HUES64 (cell line): ENCODE measurements around the gene KCNQ5.
"Not testable (repeated sequence)": the region's sequence is repeated elsewhere in the genome, so short reads cannot be mapped to it uniquely, and the experiment has no call there.

Source experiments
- H3K27ac ChIP-seq: 2 replicates; pipeline ENCODE4 v1.7.0; 2013; ENCODE audit warnings: low read depth, low read length, inconsistent platforms
- H3K27me3 ChIP-seq: 2 replicates; pipeline ENCODE4 v1.6.1; 2013; ENCODE audit warnings: mild to moderate bottlenecking, low read length; ENCODE audit not compliant: insufficient read depth
- H3K36me3 ChIP-seq: 2 replicates; pipeline ENCODE4 v1.6.1; 2013; ENCODE audit warnings: mild to moderate bottlenecking, low read length; ENCODE audit not compliant: insufficient read depth
- H3K4me1 ChIP-seq: 2 replicates; pipeline ENCODE4 v1.6.1; 2013; ENCODE audit warnings: mild to moderate bottlenecking, low read length, moderate library complexity; ENCODE audit not compliant: insufficient read depth
- H3K4me3 ChIP-seq: 2 replicates; pipeline ENCODE4 v1.5.1; 2013; ENCODE audit warnings: mild to moderate bottlenecking, low read length, moderate library complexity
- H3K9ac ChIP-seq: 2 replicates; pipeline ENCODE4 v1.6.1; 2013; ENCODE audit warnings: mild to moderate bottlenecking, low read depth, low read length
- H3K9me3 ChIP-seq: 2 replicates; pipeline ENCODE4 v1.6.1; 2013; ENCODE audit warnings: low read depth, low read length; ENCODE audit not compliant: insufficient read depth
- WGBS: fragments of 150-250, 120-280 bp; methylation state at CpG from one replicate; pipeline ENCODE4 v1.1.7; 2013; ENCODE audit warnings: missing lambda C conversion rate; 5-methylcytosine and 5-hydroxymethylcytosine counted together

KCNQ5 gene

DNA sequence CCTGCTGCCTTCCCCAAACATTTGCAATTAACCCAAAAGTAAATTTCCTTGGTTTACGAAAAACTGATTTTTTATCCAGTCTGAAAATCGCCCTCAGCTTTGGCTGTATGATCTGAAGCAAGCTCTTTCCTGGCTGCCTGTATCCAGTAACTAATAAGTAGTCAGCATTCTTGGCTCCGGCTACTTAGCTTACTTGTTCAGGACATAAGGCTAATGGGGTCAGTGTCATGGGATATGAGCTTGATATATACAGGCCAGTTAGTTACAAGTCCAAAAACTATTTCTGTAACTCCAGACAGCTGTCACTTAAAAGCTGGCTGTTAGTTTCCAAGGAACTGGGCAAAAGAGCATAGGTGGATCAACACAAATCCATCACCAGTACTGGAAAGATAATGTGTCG, 547.2 kb downstream of the KCNQ5 start:
- Histone ChIP-seq H3K27me3 (no peaks in the 10 kb centered on the region), H3K36me3 (no peaks in the 10 kb centered on the region), H3K4me3 (no peak overlapping the region), H3K27ac (no peak overlapping the region), H3K9me3 (no peaks in the 10 kb centered on the region), H3K4me1 (no peaks in the 10 kb centered on the region), H3K9ac (no peak overlapping the region)
- WGBS = 70% methylated on average over 4 of the region's 4 CpGs

GRCh38 chr6:73169633-73170032, 547.8 kb downstream of the KCNQ5 start:
- 95% methylated on average over 3 of the region's 5 CpGs for WGBS
- H3K9me3 ChIP-seq = no peaks in the 10 kb centered on the region
- no peak overlapping the region for H3K27ac ChIP-seq
- H3K4me3 ChIP-seq = no peak overlapping the region
- no peaks in the 10 kb centered on the region for H3K4me1 ChIP-seq
- no peak overlapping the region for H3K9ac ChIP-seq
- H3K36me3 ChIP-seq = no peaks in the 10 kb centered on the region
- no peaks in the 10 kb centered on the region for H3K27me3 ChIP-seq

- no peaks in the 10 kb centered on the region for H3K4me1 ChIP-seq
- no peak overlapping the region for H3K9ac ChIP-seq
- H3K27ac ChIP-seq = no peak overlapping the region
- no peaks in the 10 kb centered on the region for H3K27me3 ChIP-seq
- H3K36me3 ChIP-seq = no peaks in the 10 kb centered on the region
- no peak overlapping the region for H3K4me3 ChIP-seq
- no peaks in the 10 kb centered on the region for H3K9me3 ChIP-seq
- 85% methylated on average over 4 of the region's 4 CpGs for WGBS
These were observed 552.8 kb downstream of the KCNQ5 start for GRCh38 chr6:73174646-73175045.

- Histone ChIP-seq H3K27me3 (no peaks in the 10 kb centered on the region), H3K36me3 (no peaks in the 10 kb centered on the region), H3K4me1 (no peaks in the 10 kb centered on the region), H3K9ac (no peak overlapping the region), H3K4me3 (no peak overlapping the region), H3K9me3 (no peaks in the 10 kb centered on the region), H3K27ac (no peak overlapping the region)
- 90% methylated on average over 6 of the region's 6 CpGs for WGBS
These were observed 554.2 kb downstream of the KCNQ5 start for GRCh38 chr6:73176057-73176456.

DNA sequence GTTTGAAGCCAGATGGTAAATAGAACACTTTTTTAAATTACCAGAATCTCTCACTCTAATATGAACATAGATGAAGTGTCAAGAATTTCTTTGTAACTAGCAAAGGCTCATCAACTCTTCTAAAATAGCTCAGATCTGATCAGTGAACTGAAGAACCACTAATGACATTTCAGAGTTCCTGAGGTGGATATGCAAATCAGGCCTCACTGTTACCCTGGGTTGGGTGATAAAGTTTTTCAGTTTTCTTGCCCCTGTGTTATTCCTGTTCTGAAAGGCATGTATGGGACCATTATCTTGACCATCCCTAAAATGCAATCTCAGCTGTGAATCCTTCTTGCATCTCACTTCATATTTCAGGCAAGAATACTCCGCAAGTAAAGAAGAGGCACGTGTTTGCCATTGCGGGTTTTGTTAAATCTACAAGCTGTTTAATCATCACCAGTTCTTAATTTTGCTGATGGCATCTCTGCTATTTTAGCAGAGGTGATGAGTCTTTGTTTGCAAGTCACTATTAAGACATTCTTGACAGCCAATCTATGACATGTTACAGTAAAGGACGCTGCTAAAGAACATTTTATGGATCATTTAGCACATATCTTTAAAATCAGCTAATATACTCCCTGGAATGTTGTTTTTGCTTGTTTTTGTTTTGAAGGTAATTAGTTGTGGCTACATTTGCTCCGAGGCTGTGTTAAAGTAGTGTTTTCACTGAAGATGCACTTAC, 555.5 kb downstream of the KCNQ5 start:
- Histone ChIP-seq H3K9me3 (no peaks in the 10 kb centered on the region), H3K9ac (no peak overlapping the region), H3K4me3 (no peak overlapping the region), H3K27ac (no peak overlapping the region), H3K27me3 (no peaks in the 10 kb centered on the region), H3K36me3 (no peaks in the 10 kb centered on the region), H3K4me1 (no peaks in the 10 kb centered on the region)
- 98% methylated on average over 5 of the region's 5 CpGs for WGBS

GRCh38 chr6:73180076-73180738, 558.3 kb downstream of the KCNQ5 start:
- 76% methylated on average over 6 of the region's 6 CpGs for WGBS
- no peaks in the 10 kb centered on the region for H3K36me3 ChIP-seq
- H3K4me1 ChIP-seq = no peaks in the 10 kb centered on the region
- H3K9ac ChIP-seq = no peak overlapping the region
- no peak overlapping the region for H3K4me3 ChIP-seq
- no peaks in the 10 kb centered on the region for H3K9me3 ChIP-seq
- H3K27ac ChIP-seq = no peak overlapping the region
- no peaks in the 10 kb centered on the region for H3K27me3 ChIP-seq

DNA sequence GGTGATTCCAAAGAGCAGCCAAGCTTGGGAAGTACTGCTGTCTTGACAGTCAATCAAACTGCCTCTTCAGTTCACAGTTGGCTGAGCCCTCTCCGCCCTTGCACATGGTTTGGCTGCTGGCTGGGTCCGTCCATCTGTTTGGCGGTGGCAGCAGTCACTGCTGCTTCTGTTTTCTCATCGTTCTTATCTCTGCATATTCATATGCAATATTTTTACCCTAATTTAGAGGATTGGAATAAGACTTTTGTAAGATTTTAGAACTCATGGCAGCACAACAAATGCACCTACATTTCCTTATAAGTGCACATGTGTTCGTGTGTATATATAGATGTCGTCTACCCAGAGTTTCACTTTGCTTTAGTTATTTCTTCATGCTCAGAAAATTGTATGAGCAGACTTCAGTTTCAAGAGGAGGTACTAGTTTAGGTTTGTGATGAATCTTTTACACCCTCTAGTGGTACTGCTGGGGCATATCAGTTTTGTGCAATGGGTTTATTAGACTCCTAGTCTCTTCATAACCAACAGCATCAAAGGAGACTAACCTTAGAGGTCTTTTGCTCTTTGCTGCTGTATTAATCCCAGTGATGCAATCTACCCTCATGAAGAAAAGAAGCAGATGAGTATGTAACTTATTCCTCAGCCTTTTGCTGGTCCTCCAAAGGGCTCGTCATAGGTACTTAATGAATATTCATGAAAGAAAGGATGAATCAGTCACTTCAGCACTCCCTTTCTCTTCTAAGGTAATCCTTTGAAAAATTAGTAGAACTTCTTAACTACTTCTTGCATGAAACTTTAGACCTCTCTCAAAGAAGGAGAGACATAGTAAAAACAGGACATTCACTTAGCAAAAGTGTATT, 559.1 kb downstream of the KCNQ5 start:
- no peaks in the 10 kb centered on the region for H3K36me3 ChIP-seq
- no peaks in the 10 kb centered on the region for H3K27me3 ChIP-seq
- H3K9ac ChIP-seq = no peak overlapping the region
- no peaks in the 10 kb centered on the region for H3K9me3 ChIP-seq
- no peaks in the 10 kb centered on the region for H3K4me1 ChIP-seq
- H3K4me3 ChIP-seq = no peak overlapping the region
- no peak overlapping the region for H3K27ac ChIP-seq
- 55% methylated on average over 6 of the region's 7 CpGs for WGBS

DNA sequence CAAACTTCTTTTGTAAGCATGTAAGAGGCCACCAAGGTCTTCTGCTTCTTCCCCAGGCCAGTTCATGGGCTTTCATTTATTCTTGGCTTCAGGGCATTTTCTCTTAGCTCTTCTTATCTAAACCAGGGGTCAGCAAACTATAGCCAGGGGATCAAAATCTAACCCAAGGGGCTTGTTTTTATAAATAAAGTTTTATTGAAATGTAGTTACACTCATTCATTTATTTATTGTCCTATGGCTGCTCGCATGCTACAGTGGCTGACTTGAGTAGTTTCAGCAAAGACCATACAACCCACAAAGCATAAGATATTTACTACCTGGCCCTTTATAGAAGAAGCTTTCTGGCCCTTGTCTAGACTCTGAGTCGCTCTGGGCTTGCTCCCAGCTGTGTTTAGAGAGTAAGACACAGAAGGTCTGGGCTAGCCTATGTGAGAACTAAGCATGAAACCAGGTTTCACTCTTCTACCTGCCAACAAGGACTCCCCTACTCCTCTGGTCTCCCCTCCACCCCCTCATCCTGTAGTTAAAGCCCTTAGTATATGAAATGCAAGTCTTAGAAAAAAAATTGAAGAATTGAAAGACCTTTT, 560.2 kb downstream of the KCNQ5 start:
- WGBS = 95% methylated on average over 2 of the region's 2 CpGs
- no peak overlapping the region for H3K4me3 ChIP-seq

DNA sequence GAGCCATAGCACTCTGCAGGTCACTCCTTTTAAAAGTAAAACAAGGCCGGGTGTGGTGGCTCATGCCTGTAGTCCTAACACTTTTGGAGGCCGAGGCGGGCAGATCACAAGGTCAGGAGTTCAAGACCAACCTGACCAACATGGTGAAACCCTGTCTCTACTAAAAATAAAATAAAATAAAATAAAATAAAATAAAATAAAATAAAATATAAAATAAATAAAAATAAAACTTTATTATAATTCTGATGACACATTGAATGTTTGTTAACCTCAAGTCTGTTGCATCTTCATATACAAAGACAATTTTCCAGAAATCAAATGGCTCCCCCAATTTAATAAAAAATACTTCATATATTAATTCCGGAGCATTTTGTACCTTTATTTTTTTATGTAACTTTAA, 571.4 kb downstream of the KCNQ5 start:
- WGBS = 98% methylated on average over 3 of the region's 4 CpGs

More for the DNA sequence above, 560.2 kb downstream of the KCNQ5 start:
- Histone ChIP-seq H3K36me3 (no peaks in the 10 kb centered on the region), H3K27me3 (no peaks in the 10 kb centered on the region), H3K9me3 (no peaks in the 10 kb centered on the region), H3K4me1 (no peaks in the 10 kb centered on the region), H3K9ac (no peak overlapping the region), H3K27ac (no peak overlapping the region)

DNA sequence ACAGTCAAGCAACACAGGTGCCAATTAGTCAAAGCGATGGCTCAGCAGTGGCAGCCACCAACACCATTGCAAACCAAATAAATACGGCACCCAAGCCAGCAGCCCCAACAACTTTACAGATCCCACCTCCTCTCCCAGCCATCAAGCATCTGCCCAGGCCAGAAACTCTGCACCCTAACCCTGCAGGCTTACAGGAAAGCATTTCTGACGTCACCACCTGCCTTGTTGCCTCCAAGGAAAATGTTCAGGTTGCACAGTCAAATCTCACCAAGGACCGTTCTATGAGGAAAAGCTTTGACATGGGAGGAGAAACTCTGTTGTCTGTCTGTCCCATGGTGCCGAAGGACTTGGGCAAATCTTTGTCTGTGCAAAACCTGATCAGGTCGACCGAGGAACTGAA, 572.9 kb downstream of the KCNQ5 start:
- H3K9me3 ChIP-seq = no peaks in the 10 kb centered on the region
- no peak overlapping the region for H3K4me3 ChIP-seq
- H3K4me1 ChIP-seq = peaks cover 19% of the 10 kb centered on the region; the same call in 1 of the 2 replicates
- WGBS = 92% methylated on average over 7 of the region's 7 CpGs
- no peak overlapping the region for H3K9ac ChIP-seq
- H3K27me3 ChIP-seq = no peaks in the 10 kb centered on the region
- H3K36me3 ChIP-seq = no peaks in the 10 kb centered on the region
- H3K27ac ChIP-seq = no peak overlapping the region

More for the DNA sequence above, 571.4 kb downstream of the KCNQ5 start:
- not testable (repeated sequence) for H3K27ac ChIP-seq, H3K9ac ChIP-seq, H3K4me1 ChIP-seq, H3K36me3 ChIP-seq, H3K4me3 ChIP-seq, H3K9me3 ChIP-seq, H3K27me3 ChIP-seq

- Histone ChIP-seq H3K4me1 (peaks cover 25% of the 10 kb centered on the region; the same call in 1 of the 2 replicates), H3K9ac (no peak overlapping the region), H3K36me3 (no peaks in the 10 kb centered on the region), H3K9me3 (no peaks in the 10 kb centered on the region), H3K27ac (no peak overlapping the region), H3K4me3 (no peak overlapping the region), H3K27me3 (no peaks in the 10 kb centered on the region)
- WGBS = 98% methylated on average over 3 of the region's 3 CpGs
These were observed 578.4 kb downstream of the KCNQ5 start for GRCh38 chr6:73200247-73200646.
